HL-60 (cell line): Measurements from ENCODE around the gene SIGLEC10.

Experiments
- DNase-seq, 2 experiments: peaks; one replicate each; pipeline ENCODE4 v3.0.0-alpha.2; 2010 to 2020; ENCODE audit warnings: low read depth in 1 of 2, low spot score in 1 of 2
- H3K27ac ChIP-seq: fragments of 250-450 bp; sonication (Bioruptor Pico); replicated peaks from 2 replicates; pipeline ENCODE4 v1.5.1; 2020; ENCODE audit warnings: mild to moderate bottlenecking, moderate library complexity
- H3K27me3 ChIP-seq: fragments of 250-450 bp; sonication (Bioruptor Pico); 2 replicates; pipeline ENCODE4 v1.5.1; 2021; ENCODE audit warnings: mild to moderate bottlenecking, moderate library complexity; ENCODE audit not compliant: insufficient read depth, poor library complexity, severe bottlenecking
- H3K4me3 ChIP-seq: replicated peaks from 2 replicates; pipeline ENCODE4 v1.5.1; 2011; ENCODE audit warnings: mild to moderate bottlenecking, control low read depth, low read length; ENCODE audit not compliant: insufficient read depth
- CTCF ChIP-seq: IDR thresholded peaks from one replicate; pipeline ENCODE4 v1.5.1; 2011; ENCODE audit warnings: low read length, control low read depth, inconsistent platforms; ENCODE audit not compliant: insufficient read depth
- POLR2AphosphoS5 ChIP-seq: IDR thresholded peaks from 2 replicates; pipeline ENCODE4 v1.6.1; 2012; ENCODE audit warnings: low read depth
- SPI1 ChIP-seq: IDR thresholded peaks from 2 replicates; pipeline ENCODE4 v1.6.1; 2012; ENCODE audit warnings: low read depth, mild to moderate bottlenecking, borderline replicate concordance

Gene SIGLEC10

GRCh38 chr19:51361239-51361638 lies 56.2 kb downstream of the SIGLEC10 start:
- TF ChIP-seq CTCF (no peak), SPI1 (no peak), POLR2AphosphoS5 (no peak)
- no peak overlapping the region for H3K27ac ChIP-seq
- H3K4me3 ChIP-seq = no peak overlapping the region
- DNase-seq = no peak
- no peaks in the 10 kb centered on the region for H3K27me3 ChIP-seq
